GM19438 (cell line): ENCODE results near the gene PLXDC2.
"Not testable (repeated sequence)": the region's sequence is repeated elsewhere in the genome, so short reads cannot be mapped to it uniquely, and the experiment has no call there.

Experiments used
- ATAC-seq: cut with Tn5 transposase; IDR thresholded peaks from one replicate; pipeline ENCODE4 v1.9.1; 2021; ENCODE audit warnings: low read depth; ENCODE audit not compliant: unreplicated experiment

PLXDC2 gene

DNA sequence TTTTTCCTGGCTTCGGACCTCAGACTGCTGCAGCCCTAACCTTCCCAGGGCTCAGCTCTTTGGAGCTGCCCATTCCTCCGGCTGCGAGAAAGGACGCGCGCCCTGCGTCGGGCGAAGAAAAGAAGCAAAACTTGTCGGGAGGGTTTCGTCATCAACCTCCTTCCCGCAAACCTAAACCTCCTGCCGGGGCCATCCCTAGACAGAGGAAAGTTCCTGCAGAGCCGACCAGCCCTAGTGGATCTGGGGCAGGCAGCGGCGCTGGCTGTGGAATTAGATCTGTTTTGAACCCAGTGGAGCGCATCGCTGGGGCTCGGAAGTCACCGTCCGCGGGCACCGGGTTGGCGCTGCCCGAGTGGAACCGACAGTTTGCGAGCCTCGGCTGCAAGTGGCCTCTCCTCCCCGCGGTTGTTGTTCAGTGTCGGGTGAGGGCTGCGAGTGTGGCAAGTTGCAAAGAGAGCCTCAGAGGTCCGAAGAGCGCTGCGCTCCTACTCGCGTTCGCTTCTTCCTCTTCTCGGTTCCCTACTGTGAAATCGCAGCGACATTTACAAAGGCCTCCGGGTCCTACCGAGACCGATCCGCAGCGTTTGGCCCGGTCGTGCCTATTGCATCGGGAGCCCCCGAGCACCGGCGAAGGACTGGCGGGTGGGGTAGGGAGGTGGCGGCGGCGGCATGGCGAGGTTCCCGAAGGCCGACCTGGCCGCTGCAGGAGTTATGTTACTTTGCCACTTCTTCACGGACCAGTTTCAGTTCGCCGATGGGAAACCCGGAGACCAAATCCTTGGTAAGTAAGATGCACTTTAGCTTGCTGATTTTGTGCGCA is at the start of gene PLXDC2:
PLXDC2 (plus strand) TSS at position 22 of the 820 bp plus-strand sequence.
- peak; percentile 47 for ATAC-seq

DNA sequence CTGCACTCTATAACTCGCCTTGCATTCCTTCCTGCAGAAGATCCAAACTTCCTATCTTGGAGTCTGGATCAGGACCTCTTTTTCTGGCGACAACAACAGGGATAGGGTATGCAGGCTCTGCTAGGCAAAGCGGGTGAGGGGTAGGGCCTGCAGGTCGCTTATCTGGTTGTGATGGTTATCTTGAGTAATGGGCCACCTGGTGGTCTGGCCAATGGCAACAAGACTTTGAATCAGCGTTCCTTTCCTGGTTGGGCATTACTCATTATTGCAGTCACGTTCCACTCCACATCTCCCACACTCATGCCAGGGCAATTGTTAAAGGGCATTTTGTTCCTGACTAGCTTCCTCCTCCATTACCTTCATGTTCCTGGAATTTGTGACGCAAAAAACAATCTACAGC is 48.4 kb upstream of the PLXDC2 start:
- ATAC-seq: no peak

DNA sequence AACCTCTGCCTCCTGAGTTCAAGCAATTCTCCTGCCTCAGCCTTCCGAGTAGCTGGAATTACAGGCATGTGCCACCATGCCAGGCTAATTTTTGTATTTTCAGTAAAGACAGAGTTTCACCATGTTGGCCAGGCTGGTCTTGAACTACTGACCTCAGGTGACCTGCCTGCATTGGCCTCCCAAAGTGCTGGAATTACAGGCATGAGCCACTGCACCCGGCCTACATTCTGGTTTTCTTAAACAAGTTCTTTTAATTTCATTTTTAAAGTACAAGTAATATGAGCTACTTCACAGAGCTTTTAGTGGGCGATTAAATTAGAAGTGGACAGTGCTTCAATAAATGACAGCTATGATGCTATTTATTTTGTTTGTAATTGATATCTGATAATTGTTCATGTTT is 46.4 kb upstream of the PLXDC2 start:
- ATAC-seq: not testable (repeated sequence)

DNA sequence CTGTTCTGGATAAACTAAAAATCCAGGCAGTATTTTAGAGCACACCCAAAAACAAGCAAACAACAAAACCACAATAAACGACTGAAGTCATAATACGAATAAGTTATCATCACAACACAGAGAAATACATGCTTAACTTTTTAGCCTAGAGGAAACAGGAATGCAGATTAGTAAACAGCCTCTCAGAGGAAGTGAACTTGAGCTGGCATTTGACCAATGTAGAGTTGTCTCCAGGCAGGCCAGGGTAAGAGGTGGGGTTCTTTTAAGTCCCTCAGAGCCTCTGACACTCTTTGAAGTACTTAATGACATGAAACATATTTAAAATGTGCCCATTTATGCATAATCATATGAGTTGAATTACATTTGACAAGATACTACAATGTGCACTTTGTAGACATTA is 43.3 kb upstream of the PLXDC2 start:
- no peak for ATAC-seq

DNA sequence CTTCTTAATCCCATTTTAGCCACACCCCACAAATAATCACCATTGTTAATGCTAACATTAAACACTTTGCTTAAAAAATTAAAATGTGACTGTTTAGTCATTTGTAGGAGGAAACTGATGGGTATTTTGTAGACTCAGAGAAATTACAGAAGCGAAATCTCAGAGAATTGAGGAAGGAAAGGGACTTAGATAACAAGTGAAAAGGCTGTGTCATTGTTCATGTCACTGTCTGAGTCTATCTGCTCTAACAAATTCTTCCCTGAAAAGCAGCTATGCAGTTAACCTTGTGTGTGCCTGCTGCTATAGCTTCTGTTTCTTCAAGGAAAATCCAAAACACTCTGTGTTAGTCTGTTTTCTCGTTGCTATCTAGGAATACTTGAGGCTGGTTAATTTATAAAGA is 40.9 kb upstream of the PLXDC2 start:
- ATAC-seq: no peak

DNA sequence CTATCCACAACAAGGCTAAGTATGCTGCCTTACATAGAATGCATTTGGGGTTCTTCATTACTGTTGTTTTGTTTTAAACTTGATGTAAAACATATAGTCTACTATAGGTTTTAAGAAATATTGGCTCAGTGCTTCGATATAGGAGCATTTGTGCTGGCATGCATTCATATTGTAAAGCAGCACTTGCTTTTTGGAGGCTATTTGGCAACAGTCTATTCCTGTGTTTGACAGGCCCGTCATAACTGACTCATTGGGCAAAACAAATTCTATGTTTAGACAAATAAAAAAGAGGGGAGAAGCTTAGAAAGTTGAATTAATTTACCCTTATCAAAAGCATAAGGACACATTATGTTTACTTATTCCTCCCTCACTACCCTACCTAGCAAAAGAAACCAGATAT is 38.4 kb upstream of the PLXDC2 start:
- ATAC-seq: no peak

DNA sequence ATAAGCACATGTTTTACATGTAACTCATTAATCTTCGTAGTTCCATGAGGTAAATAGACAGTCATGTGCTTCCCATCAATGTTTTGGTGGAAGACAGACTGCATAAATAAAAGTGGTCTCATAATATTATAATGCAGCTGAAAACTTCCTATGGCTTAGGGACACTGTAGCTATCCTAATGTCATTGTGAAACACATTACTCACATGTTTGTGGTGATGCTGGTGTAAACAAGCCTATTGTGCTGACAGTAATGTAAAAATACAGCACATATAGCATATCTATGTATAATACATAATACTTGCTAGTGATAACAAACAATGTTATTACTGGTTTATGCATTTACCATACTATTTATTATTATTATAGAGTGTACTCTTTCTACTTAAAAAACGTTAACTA is 37.2 kb upstream of the PLXDC2 start:
- no peak for ATAC-seq

DNA sequence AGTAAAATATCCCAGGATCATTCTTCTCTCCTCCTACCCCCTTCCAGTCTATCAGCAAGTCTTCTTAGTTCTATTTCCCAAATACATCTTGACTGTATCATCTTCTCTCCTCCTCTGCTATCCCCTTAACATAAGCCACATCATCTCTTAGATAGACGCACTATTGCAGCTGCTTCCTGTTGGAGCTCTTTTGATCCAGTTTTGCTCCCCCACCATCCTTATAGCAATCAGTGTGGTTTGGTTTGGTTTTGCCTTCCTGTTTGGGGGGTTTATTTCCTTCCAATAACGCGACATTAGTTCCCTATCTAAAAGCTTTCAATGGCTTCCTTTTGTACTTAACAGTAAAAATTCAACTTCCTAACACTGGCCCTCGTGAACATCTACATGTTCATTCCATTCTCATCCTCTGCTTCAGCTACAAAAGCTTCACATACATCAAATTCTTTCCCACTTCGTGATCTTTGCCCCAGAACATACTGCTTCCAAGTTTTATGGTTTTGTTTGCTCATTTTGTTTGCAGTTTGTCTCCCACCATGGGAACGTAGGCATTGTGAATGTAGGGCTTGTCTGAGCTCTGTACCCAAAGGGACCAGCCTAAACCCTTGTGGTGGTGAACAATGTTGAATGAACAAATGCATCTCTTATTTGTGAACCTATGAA is 33.7 kb upstream of the PLXDC2 start:
- ATAC-seq: no peak

DNA sequence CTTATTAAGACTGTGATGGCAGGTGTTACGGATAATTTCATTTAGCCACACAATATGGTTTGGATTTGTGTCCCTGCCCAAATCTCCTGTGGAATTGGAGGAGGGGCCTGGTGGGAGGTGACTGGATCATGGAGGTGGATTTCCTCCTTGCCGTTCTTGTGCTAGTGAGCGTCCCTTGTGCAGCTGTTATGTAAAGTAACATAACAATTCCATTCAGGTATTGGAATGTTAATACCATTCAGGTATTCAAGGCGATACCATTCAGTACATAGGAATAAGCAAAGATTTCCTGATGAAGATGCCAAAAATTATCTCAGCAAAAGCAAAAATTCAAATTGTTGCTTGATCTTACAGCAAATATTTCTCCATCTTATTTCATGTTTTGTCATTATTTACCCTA is 32.5 kb upstream of the PLXDC2 start:
- ATAC-seq: no peak

DNA sequence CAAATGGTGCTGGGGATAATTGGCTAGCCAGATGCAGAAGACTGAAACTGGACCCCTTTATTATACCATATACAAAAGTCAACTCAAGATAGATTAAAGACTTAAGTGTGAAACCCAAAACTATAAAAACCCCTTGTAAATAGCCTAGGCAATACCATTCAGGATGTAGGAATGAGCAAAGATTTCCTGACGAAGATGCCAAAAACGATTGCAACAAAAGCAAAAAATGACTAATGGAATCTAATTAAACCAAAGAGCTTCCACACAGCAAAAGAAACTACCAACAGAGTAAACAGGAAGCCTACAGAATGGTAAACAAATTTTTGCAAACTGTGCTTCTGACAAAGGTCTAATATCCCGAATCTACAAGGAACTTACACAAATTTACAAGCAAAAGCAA is 30.9 kb upstream of the PLXDC2 start:
- no peak for ATAC-seq

DNA sequence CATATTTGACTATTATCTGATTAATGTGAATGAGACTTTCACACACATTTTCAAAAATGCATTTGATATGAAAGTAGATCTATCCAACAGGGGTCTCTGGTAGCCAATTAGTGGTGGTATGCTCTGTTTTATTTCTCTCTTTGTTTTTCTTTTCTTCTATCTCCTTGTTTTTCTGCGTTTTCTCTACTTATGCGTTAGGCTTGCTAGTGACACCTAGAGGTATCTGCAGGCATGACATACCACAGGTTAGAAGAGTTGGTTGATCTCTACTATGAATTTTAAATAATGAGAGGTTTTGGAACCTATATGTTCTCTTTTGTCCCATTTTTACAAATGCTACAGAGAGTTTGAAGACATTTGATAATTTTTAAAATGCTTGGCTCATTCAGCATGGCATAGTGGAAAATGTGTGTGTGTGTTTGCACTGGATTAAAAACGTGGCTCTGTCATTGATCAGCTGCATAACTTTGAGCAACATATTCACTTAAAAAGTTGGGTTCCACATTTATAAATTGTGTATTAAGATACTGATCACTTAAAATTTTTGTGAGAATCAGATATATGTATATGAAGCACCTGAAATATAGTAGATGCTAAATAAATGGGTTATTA is 28.1 kb upstream of the PLXDC2 start:
- peak; percentile 75 for ATAC-seq

DNA sequence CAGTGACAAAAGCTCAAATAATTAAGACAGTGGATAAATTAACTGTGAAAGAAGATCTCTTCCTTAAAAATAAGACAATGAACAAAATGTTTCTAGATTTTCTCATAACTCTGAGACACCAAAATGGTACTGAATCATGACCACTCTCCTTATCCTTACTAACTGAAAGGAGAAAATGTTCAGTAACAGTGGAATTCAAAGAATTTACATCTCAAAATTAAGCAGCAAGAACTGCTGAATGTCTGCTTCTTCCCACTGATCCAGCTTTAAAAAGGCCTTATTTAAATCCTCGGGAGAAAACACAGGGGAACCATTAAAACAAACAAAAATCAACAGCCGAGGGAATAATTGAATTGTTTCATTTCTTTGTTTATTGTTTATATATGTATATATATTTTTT is 27.3 kb upstream of the PLXDC2 start:
- no peak for ATAC-seq

DNA sequence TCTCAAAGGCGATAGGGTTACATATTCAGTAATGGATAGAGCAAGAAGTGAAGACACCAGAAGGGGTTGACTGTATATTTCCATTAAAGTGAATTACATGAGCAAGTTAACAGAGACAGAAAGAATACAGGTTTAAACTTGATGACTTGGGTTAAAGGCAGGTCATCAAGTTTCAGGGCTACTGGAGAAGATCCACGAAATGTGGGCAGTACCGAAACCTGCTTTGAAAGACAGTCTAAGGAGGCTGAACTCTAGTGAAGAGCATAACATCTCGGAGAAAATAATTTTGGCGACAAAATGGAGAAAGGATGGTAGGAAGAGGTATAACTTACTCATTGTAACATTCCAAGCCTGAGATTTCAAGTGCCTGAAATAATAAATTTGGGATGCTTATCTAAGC is 26.6 kb upstream of the PLXDC2 start:
- ATAC-seq: no peak

DNA sequence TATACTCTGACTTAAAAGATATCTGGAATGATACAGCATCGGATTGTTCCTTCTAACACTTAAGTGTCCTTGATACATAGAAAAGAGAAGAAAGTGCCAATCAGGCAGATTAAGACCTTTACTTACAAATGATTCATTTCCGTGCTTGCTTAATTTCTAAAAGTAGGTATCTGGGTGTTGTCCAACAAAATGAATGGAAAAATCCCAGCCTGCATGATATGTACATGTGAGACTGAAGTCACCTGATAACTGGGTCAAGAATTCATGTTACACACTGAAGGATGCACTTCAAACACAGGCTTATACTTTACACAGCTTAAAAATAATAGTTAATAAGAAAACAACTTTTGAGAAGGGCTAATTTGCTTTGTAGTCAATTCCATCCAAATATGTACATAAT is 25.2 kb upstream of the PLXDC2 start:
- no peak for ATAC-seq

DNA sequence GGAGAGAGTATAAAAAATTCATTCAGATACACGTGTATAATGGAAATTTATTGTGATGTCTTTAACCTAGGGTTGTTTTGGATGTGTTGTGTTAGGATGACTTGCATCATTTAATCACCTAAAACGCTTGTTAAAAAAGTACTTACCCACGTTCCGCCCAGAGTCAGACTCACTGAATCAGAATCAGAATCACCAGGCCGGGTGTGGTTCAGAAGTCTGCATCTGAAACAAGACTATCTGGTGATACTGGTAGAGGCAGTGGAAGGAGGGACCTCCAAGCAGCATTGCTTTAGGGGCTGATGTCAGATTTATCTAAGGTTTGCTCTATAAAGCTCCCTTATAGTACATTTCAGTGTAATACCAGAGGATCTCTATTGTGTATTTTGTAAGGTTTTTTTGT is 20.5 kb upstream of the PLXDC2 start:
- ATAC-seq: no peak

DNA sequence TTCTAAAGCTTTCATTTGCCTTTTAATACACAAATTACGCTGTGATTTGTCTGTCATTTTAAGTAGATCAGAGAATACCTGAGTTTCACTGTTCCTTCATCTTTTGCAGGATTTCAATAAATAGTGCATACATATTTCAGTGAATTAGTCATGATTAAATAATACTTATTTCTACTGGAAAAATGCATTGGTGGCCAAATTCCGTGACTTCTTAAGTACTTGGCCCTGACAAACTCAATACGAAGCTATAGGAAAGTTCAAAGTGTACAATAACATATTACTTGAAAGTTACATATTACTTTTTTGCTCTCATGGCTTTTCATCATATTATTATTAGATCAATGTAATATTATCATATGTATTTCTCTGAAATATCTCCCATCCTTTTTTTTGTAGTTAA is 16.1 kb upstream of the PLXDC2 start:
- no peak for ATAC-seq

DNA sequence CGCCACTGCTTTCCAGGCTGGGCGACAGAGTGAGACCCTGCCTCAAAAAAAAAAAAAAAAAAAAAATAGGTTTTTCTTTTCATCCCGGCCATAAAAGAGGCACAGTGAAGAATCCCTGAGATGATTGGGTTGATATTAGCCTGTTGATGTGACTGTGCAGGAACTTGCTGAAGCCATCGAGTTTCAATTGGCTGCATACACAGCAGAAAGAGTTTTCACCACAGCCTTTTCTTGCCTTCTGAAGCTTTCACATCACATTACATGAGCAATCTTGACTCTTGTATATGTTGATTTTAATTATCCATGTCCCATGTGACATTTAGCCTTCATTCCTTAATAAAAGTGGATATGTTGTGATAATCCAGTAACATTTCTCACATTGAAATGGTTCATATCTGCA is 14.9 kb upstream of the PLXDC2 start:
- ATAC-seq: no peak

DNA sequence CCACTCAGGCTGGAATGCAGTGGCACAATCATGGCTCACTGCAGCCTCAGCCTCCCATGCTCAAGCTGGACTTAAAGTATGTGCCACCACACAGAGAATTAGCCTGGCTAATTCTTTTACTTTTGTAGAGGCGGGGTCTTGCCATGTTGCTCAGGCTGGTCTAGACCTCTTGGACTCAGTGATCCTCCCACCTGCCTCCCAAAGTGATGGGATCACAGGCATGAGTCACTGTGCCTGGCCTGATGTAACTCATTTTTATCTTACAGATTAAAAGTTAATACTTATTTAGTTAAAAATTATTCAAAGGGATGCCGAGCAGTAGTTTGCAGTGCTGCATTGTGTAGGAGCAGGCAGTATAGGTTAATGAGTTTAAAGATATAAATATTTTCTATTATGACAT is 12.6 kb upstream of the PLXDC2 start:
- no peak for ATAC-seq

DNA sequence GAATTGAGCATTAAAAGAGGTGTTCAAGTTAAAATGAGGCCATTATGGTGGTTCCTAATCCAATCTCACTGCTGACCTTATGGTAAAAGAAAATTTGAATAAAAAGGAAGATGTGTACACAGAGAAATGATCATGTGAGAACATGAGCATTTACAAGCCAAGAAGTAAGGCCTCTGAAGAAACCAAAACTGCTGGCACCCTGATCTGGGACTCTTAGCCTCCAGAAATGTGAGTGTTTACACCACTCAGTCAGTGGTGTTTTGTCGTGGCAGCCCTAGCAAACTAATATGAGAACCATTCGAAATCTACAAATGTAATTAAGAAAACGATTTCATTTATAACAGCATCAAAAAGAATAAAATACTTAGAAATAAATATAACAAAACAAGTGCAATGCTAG is 6.8 kb upstream of the PLXDC2 start:
- no peak for ATAC-seq

DNA sequence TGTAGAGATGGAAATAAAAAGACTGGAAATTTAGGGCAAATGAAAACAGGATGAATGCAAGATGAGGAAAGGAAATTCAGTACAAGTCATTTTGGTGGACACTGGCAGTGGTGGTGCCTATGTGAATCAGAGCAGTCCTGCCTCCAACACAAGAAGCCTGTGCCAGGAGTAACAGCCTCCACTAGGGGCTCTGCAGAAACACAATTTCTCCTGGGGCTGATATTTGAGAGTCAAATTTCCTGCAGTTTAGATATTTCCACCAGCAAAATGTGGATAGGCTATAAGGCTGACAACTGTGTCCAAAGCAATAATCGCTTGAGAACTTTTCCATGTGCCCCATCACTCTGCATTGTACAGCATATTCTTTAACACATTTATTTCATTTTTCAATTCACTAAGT is 4.7 kb upstream of the PLXDC2 start:
- ATAC-seq: no peak

DNA sequence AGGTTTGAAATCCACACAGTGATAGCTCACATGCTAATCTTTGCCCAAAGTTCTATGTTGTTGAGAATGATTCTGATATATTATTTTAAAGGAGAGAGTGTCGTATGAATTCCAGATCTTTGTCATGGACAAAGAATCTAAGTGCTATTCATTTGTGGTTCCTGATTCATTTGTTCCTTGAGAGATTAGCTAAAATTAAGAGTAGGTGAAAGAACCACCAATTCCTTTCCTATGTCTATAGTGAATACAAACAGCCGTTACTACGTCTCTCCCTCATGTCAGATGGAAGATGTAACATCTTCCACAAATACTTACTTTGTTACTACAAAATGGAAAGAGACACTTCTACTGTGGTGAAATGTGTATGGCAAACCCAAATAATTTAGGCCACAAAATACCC is 3.3 kb upstream of the PLXDC2 start:
- no peak for ATAC-seq
